C4-2B (cell line): Measurements from ENCODE around the gene ADGRD1.

ENCODE experiments used
- H3K27ac ChIP-seq: fragments of 450-650 bp; 2 replicates; pipeline ENCODE4 v1.5.1; 2017
- CTCF ChIP-seq: fragments of 450-650 bp; conservative IDR thresholded peaks from 2 replicates; pipeline ENCODE4 v1.5.1; 2017; ENCODE audit warnings: mild to moderate bottlenecking
- ZFX ChIP-seq: fragments of 450-650 bp; IDR thresholded peaks from 2 replicates; pipeline ENCODE4 v1.6.1; 2017

Gene ADGRD1

GRCh38 chr12:131077931-131078391 is 124.3 kb downstream of the ADGRD1 start:
- no peak for TF ChIP-seq CTCF
- TF ChIP-seq ZFX = no peak
- no peak overlapping the region for H3K27ac ChIP-seq

- TF ChIP-seq CTCF (no peak), ZFX (no peak)
- no peak overlapping the region for H3K27ac ChIP-seq
These were observed 128.8 kb downstream of the ADGRD1 start for GRCh38 chr12:131082290-131083194.

GRCh38 chr12:131084341-131085011 is 130.8 kb downstream of the ADGRD1 start:
- H3K27ac ChIP-seq = no peak overlapping the region
- TF ChIP-seq ZFX (no peak), CTCF (no peak)

DNA sequence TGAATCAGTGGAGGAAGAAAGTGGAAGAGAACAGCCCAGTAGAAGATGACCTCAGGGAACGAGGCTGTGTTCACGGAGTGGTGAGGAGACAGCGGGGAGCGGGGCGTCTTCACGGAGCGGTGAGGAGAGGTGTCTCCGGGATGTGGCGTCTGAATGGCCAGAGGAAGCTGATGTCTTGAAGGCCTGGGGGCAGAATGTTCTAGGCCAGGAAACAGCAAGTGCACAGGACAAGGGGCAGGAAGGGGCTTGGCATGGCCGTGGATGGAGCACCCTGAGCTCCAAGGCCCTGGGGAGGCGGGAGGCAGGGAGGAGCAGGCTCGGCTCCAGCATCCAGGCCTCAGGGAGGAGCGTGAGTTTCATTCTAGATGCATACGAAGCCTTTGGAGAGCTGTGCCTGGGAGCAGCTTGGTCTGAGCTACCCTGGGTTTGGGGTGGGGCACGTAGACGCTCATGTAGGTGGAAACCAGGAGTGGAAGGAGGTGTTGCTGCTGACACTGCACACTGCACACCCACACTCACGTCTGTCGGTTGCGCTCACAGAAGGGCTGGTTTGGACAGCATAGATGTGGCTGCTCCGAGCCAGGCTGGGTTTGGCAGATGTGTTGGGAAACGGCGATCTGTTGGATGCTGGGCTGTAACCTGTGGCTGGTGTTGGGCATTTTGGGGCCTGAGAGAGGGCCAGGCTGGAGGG is 131.6 kb downstream of the ADGRD1 start:
- no peak overlapping the region for H3K27ac ChIP-seq
- TF ChIP-seq CTCF = no peak
- no peak for TF ChIP-seq ZFX

DNA sequence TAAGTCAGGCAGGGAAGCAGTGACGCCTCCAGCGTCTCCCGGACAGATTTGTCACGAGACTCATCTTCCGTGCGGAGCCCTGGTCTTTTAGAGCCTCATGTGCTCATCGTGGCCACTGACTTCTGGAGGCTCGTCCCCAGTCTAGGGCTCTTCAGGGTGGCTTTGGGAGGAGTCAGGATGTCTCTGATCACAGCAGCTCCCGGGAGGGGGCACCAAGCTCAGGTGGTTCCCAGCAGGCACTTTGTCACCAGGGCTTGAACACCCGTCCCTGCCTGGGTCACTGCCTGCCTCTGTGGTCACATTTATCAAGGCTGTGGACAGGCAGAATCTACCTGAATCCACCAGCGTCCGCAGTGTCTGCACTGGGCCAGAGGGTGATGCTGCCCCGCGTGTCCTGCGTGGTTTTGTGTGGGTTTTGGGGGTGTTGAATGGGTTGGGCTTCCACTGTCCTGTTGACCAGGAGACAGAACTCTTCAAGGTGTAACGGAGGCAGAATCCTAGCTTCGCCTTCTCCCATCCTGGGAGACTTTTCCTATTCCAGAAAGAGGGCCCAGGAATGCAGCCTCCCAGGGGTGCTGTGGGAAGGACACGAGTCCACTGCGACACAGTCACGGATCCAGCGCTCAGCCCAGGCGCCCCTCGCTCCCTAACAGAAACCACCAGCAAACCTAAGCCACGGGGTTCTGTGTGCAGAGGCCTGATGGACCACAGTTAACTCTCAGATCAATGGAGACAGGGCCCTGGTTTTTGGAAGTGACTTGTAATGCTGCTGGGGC is 132.3 kb downstream of the ADGRD1 start:
- no peak overlapping the region for H3K27ac ChIP-seq
- no peak for TF ChIP-seq ZFX
- no peak for TF ChIP-seq CTCF

DNA sequence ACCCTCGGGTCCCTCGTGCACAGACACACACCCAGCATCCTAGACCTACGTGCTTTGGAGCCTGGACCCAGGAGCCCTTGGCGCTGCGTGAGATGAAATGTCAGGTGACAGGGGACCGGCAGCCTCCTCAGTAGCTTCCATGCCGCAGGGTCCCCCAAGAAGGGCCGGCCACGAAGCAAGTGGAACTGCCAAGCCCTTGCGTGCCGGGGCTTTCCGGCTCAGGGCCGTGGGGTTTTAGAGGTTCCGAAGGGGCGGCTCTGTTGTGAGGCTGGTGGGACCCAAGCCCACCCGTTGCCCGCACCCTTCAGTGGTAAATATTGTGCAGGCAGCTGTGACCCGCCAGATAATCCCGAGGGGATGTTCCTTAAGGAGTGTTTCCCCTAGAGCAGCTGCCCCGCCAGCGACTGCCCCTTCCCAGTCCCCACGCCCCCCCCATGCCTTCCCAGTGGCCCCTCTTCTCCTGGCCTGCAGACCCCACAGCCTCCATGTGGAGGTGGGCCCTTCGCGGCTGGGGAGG is 133.7 kb downstream of the ADGRD1 start:
- no peak overlapping the region for H3K27ac ChIP-seq
- TF ChIP-seq CTCF (no peak), ZFX (no peak)
